ENCODE results near the gene ACOT7.
"Not testable (repeated sequence)": the region's sequence is repeated elsewhere in the genome, so short reads cannot be mapped to it uniquely, and the experiment has no call there.

ACOT7 gene

DNA sequence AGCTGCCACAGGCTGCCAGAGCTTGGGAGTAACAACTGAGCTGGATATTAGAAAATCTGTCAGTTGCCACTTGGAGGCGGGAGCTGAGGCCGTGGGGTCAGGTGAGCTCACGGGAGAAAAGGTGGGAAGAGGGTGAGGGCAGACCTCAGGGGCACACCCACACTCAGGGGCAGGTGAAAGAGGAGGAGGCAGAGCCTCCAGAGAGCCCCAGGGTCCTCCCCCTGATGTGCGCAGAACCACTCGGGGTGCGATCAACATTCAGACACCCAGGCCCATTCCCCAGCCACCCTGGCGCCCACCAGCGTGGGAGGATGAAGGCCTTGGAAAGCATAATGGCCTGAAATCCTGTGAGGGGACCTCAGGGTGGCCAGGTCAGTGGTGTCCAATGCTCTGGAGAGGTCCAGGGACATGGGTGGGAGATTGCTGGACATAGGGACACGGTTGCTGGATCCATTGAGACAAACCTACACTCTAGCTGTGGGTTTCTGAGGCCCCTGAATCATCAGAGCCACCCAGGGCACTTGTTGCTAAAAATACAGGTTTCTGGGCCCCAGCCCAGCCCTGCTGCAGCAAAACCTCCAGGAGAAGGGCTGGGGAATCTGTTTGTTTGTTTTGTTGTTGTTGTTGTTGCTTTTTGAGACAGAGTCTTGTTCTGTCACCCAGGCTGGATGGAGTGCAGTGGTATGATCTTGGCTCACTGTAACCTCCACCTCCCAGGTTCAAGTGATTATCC, 83.3 kb downstream of the ACOT7 start:
- no peak for DNase-seq (ENCODE audit: low spot score)

- no peak for DNase-seq (ENCODE audit: low spot score)
Observed at GRCh38 chr1:6309564-6309963, 84.0 kb downstream of the ACOT7 start.

DNA sequence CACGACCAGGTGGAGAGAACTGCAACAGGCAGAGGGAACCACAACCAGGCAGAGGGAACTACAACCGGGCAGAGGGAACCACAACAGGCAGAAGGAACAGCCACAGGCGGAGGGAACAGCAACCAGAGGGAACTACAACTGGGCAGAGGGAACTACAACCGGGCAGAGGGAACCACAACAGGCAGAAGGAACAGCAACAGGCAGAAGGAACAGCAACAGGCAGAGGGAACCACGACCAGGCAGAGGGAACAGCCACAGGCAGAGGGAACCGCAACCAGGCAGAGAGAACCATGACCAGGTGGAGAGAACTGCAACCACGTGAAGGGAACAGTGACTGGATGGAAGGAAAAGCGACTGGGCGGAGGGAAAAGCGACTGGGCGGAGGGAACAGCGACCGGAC, 85.1 kb downstream of the ACOT7 start:
- no peak for DNase-seq (ENCODE audit: low spot score)

- DNase-seq (ENCODE audit: low spot score): not testable (repeated sequence)
Observed at GRCh38 chr1:6307682-6308081, 85.9 kb downstream of the ACOT7 start.

DNA sequence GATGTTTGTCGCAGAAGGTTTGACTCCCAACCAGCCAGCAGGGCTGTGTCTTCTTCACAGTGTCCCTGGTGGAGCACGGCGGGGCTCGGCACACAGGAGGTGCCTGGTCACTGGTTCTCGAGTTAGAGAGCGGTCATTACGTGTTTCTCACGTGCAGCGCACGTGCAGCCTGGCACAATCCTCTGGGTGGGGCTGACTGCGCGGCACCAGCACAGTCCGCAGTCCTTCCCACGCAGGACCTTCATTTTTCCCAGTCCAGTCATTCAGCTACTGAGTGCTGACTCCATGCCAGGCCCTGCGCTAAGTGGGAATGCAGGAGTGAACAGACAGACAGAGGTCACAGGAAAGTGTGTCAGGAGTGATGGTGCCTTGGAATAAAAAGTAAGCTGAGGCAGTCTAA, 86.5 kb downstream of the ACOT7 start:
- no peak for DNase-seq (ENCODE audit: low spot score)

DNA sequence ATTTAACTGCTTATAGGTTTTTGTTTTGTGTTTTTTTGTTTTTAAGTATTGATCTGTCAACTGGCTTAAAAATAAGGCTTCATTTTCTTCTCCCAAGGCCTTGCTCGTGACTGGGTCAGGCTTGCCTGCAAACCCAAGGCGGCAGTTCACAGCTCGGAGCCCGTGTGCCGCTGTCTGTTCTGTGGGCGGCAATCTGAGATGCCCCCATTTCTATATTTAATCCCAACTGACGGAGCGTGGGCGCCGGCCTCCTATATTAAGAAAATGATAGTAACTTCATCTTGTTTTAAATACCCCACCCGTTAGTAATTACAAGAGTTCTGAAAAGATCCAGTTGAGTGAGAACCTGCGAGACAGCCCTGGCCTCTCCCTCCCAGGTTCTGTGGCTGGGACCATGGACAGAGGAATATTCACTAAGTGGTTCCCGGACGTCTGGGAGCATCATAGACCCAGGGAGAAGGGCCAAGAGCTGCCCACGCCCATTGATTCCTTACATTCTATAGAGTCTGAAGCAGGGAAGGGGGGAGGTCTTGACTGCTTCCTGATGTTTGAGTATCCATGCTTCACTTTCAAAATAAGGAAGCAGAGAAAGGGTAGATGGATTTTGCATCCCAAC, 90.1 kb downstream of the ACOT7 start:
- no peak for DNase-seq (ENCODE audit: low spot score)

DNA sequence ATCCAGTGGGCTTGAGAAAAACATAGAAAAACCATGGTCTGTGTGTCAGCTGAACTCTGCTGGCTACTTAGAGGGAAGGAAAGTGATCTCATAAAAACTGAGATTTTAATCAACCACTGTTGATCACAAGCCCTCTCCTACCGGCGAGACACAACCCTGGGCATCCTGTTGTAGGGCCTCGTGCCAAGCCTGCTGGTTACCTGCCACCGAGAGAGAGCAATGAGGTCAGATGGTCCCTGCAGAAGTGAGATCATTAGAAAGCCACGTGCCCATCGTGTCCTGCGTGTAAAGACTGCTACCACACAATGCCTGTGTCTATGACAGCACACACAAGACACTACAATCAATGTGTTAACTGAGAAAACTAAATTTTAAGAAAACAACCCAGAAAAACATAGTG, 91.0 kb downstream of the ACOT7 start:
- DNase-seq (ENCODE audit: low spot score): no peak

GRCh38 chr1:6301526-6301925, 92.0 kb downstream of the ACOT7 start:
- DNase-seq (ENCODE audit: low spot score): no peak

- no peak for DNase-seq (ENCODE audit: low spot score)
Observed at GRCh38 chr1:6300342-6301048, 93.1 kb downstream of the ACOT7 start.

- DNase-seq (ENCODE audit: low spot score): no peak
Observed at GRCh38 chr1:6299557-6300165, 93.9 kb downstream of the ACOT7 start.

DNA sequence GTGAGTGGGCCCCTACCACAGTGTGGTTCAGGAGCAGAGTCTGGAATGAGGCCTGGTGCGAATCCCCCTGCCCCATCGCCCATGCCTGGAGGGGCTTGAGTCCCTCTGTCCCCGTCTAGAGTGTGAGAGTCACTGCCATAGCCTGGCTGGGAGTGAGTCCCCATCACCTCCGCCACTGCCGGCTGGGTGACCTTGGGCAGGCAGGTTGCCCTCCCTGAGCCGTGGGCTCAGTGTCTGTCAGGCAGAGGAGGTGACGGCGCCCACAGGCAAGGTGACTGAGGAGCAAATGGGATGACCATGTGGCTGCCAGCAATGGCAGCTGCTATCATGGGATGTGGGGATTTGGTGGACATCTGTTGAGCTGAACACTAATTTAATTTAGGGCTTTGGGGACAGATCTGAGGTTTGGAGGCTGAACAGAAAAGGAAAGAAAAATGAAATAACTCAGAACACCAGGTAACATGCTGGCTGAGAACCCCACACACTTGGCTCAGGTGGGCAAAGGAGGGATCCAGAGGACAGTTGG, 94.6 kb downstream of the ACOT7 start:
- no peak for DNase-seq (ENCODE audit: low spot score)

GRCh38 chr1:6298530-6298929, 95.0 kb downstream of the ACOT7 start:
- DNase-seq (ENCODE audit: low spot score): no peak

- no peak for DNase-seq (ENCODE audit: low spot score)
Observed at GRCh38 chr1:6295910-6296309, 97.7 kb downstream of the ACOT7 start.

DNA sequence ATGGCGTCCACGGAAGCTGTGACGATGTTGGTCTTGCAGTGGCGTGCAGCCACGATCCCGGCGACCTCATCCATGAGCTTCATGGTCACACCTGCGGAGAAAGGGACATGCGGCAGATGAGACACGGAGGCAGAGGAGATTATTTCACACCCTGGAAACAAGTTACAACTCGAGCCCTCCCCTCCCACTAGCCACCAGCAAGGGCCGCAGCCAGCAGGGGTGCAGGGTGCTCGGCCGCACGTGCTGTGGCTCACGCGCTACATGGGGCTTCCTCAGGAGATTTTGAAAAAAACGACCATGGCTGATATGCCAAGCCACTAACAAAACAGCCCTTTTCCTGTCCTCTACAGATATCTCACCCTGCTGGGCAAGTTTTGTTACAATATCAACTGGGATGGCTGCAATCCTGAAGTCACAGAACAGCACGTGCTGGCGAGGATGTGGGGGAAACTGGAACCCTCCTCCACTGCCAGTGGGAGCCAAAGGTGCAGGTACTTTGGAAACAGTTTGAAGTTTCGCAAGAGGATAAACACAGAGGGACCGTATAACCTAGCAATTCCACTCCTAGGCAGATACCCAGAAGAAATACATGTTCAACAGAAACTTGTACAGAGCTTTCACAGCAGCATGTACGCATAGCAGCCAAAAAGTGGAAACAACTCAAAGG, 98.5 kb downstream of the ACOT7 start:
- DNase-seq (ENCODE audit: low spot score): no peak

DNA sequence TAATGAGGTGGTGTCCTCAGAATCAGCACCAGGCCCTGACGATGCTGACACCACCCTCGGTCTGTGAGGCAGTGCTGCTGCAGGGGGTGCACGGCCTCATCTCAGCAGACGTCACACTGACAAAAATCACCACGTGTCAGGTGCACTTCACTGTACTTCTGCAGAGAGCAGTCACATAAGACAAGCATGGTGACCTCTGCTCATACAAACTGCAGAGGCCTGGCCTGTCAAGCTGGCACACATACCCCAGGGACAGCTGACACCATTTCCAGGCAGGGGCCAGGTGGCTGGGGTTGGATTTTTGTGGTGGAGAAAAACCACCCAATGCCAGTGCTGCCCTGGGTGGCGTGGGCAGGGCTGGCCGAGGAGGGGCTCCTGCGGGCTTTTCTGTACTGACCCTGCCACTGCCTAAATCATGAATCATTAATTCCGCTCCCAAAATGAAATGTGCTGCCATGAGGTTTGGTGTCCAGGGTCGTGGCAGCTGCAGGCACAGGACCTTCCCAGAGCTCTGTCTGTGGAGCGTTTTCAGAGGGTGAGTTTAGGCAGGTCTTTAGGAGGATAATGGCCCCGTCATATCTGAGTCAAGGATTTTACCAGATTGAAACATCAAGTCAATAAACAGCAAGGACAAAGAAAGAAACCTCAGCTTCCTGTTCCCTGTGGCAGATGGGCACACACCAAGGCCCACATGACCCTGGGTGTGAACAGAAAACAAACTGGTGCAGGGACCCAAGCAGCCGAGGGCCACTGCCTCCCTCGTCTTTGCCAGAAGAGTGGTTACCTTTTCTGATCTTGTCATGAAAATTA, 99.3 kb downstream of the ACOT7 start:
- DNase-seq (ENCODE audit: low spot score): no peak

- DNase-seq (ENCODE audit: low spot score): no peak
Observed at GRCh38 chr1:6292102-6292501, 101.5 kb downstream of the ACOT7 start.

DNA sequence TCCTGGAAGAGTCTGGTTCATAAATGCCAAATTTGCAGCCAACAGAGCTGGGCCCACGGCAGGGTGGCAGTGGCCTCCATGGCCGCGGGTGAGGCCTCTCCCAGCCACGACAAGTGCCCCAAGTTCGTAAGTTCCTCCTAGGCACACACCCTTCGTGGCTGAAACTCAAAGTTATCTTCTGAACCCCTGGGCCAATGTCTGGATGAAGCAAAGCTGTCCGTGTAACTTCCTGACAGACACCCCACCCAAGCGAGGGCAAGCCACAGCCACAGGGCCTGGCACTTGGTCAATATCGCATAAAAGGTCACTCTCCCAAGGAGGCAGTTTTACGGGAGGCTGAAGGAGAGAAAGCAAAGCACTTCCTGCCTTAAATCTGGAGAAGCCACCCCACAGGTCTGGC, 104.9 kb downstream of the ACOT7 start:
- no peak for DNase-seq (ENCODE audit: low spot score)

DNA sequence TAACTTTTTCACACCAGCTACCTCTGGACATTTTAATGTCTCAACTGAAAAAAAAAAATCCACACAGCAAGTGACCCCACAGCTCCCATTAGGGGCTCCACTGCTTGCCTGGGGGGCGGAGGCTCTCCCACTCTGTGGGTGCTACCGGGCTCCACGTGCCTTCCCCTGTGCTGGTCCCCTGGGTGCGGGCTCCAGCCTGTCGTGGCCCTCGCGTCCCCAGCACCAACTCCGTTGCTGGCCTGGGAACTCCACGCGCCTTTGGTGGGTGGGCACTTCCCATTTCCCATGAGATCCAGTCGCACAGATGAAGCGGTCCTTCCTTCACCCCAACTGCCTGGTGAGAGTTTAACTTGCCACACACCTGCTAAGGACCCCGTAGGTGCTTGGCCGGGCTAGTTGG, 105.5 kb downstream of the ACOT7 start:
- DNase-seq (ENCODE audit: low spot score): no peak

GRCh38 chr1:6287431-6287886, 106.1 kb downstream of the ACOT7 start:
- no peak for DNase-seq (ENCODE audit: low spot score)

DNA sequence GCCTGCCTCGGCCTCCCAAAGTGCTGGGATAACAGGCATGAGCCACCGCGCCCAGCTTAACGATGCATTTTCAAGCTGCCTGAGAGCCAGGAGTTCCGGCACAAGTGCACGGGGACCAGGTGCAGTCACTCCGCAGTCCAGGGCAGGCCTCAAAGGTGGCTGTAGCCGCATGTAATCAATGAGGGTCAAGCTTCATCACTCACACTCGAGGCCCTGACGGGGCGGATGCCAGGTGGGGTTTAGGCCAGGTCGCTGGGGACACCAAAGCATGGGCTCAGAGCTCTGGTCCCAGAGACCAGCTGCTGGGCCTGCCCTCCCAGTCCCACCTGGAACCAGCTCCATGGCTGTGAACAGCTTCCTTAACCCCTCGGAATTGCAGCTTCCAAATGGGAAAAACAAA, 106.5 kb downstream of the ACOT7 start:
- DNase-seq (ENCODE audit: low spot score): no peak

DNA sequence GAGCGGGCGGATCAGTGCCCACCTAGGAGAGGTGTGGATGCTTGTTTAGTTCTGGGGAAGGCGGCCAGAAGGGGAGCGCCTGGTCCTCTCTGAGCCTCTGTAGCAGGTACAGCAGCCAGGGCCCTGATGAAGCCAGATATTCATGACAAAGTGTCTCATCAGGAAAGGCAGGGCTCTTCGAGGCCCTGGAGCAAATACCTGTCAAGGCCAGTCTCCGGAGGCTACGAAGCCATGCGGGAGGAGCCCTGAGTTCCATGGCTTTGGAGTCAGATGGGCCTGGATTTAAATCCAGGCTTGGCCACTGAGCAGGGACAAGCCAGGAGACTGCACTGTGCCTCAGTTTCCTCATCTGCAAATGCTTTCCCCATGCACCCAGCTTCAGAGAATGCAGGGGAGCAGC, 107.3 kb downstream of the ACOT7 start:
- no peak for DNase-seq (ENCODE audit: low spot score)

All from CD4-positive, alpha-beta T cell treated with Interleukin-2 at 100 ng/mL for 4 hours (primary cell).